Omental fat pad (tissue), 4 donors: ENCODE measurements around the gene STUB1. TPM values are rescaled to one million over a fixed set of nuclear protein-coding genes. Genes with fewer than 3 reads are reported as not detected.

ENCODE experiments used
- ATAC-seq: fragments of 150-250 bp; one replicate; pipeline ENCODE4 v1.9.1; 2016; ENCODE audit warnings: mild to moderate bottlenecking, moderate library complexity; ENCODE audit not compliant: low FRiP score
- DNase-seq: peaks from one replicate; pipeline ENCODE4 v3.0.0-alpha.2; 2019; ENCODE audit warnings: low spot score
- total RNA-seq, 4 donors: library from RNA; depleted of rRNA; stranded (reverse); fragments of >200 nt; gene quantifications; one replicate each; pipeline ENCODE4 v1.1.0, GENCODE V29; 2016
- TF ChIP-seq, protein P1 (sequence below), 3 donors: fragments of 450-650 bp; IDR thresholded peaks; one replicate each; pipeline ENCODE4 v1.5.1; 2016 to 2017; ENCODE audit warnings: antibody characterized with exemption in 3 of 3, mild to moderate bottlenecking in 3 of 3, moderate library complexity in 2 of 3

The STUB1 gene
- total RNA-seq, 4 donors from 2014 or later: 119 to 161 (median 128) TPM

DNA sequence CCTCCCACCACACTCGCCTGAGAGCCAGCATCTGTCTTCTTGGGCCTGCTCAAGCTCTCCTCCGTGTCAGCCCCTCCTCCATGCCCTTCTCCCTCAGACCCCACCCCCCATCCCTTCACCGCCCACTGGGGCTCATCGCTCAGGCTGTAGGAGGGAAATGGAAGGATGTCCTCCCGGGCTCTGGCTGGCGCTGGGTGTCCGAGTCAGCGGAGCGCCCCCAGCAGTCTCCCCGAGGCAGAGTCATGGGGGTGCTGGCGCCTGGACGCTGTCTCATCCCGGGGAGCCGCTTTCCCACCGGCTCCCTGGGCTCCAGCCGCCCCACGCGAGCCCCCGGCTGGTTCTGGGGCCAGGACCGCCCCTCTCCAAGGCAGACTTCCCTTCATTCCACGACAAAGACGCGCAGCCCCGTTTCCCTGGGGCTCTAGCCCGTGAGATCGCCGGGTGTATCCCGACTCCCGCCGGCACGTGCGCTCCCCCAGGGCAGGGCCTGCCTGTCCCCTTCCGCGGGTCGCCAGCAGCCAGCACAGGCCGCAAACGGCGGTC is 40.3 kb downstream of the STUB1 start:
- DNase-seq: no peak

DNA sequence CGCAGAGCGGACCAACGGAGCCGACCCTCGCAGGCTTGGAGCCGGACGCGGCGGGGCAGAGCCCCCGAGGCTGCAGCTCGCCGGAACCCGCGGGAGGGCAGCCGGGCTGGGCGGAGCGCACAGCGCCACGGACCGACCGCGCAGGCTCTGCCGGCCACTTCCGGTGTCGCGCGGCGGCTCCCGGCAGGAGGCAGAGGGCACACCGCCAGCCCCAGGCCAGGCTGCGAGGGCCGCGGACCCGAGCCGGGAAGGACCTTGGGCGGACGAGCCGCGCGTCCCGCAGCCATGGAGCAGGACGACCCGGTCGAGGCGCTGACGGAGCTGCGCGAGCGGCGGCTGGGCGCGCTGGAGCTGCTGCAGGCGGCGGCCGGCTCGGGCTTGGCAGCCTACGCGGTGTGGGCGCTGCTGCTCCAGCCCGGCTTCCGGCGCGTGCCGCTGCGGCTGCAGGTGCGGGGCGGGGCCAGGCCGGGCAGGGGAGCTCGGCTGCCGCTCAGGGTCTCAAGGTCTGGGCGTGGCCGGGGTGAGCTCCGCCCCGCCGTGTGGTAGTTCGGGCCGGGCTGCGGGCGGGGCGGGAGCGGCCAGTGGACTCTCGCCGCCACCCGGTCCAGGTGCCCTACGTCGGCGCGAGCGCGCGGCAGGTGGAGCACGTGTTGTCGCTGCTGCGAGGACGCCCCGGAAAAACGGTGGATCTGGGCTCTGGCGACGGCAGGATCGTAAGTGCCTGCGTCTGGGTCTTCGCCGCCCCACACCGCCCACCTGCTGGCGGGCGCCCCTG is 41.0 kb downstream of the STUB1 start, which contains the start of gene ANTKMT:
Gene ANTKMT (plus strand): TSS at position 157 of the 775 bp plus-strand sequence. CDS start 129 bp downstream, at position 286.
- peak; percentile 40 for DNase-seq
- TF ChIP-seq, protein P1, sequence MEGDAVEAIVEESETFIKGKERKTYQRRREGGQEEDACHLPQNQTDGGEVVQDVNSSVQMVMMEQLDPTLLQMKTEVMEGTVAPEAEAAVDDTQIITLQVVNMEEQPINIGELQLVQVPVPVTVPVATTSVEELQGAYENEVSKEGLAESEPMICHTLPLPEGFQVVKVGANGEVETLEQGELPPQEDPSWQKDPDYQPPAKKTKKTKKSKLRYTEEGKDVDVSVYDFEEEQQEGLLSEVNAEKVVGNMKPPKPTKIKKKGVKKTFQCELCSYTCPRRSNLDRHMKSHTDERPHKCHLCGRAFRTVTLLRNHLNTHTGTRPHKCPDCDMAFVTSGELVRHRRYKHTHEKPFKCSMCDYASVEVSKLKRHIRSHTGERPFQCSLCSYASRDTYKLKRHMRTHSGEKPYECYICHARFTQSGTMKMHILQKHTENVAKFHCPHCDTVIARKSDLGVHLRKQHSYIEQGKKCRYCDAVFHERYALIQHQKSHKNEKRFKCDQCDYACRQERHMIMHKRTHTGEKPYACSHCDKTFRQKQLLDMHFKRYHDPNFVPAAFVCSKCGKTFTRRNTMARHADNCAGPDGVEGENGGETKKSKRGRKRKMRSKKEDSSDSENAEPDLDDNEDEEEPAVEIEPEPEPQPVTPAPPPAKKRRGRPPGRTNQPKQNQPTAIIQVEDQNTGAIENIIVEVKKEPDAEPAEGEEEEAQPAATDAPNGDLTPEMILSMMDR (IDR thresholded peaks at IDR 0.05): no peak
- ATAC-seq: peak; percentile 80

More for the DNA sequence above, 40.3 kb downstream of the STUB1 start:
- TF ChIP-seq, protein P1 (IDR thresholded peaks at IDR 0.05): no peak
- ATAC-seq: peak; percentile 15

DNA sequence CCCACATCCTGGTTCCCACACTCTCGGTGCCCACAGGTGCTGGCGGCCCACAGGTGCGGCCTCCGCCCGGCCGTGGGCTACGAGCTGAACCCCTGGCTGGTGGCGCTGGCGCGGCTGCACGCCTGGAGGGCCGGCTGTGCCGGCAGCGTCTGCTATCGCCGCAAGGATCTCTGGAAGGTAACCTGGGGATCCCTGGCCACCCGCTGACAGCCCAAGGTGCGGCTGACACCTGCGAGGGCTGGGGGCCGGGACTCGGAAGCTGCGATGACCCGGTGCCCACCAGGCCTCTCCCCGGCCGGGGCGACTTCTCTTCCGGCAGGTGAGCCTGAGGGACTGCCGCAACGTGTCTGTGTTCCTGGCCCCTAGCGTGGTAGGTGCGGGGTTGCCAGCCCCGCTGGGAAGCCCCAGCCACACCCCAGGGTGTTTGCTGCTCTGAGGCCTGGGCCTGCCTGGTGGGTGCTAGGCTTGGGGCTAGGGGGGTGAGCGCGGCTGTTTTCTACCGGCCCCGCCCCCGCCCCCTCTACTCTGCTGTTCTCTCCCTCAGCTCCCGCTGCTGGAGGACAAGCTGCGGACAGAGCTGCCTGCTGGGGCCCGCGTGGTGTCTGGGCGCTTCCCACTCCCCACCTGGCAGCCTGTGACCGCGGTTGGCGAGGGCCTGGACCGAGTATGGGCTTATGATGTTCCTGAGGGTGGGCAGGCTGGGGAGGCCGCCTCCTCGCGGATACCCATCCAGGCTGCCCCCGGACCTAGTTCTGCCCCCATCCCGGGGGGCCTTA is 41.7 kb downstream of the STUB1 start:
- TF ChIP-seq, protein P1 (IDR thresholded peaks at IDR 0.05): no peak
- no peak for ATAC-seq
- no peak for DNase-seq

DNA sequence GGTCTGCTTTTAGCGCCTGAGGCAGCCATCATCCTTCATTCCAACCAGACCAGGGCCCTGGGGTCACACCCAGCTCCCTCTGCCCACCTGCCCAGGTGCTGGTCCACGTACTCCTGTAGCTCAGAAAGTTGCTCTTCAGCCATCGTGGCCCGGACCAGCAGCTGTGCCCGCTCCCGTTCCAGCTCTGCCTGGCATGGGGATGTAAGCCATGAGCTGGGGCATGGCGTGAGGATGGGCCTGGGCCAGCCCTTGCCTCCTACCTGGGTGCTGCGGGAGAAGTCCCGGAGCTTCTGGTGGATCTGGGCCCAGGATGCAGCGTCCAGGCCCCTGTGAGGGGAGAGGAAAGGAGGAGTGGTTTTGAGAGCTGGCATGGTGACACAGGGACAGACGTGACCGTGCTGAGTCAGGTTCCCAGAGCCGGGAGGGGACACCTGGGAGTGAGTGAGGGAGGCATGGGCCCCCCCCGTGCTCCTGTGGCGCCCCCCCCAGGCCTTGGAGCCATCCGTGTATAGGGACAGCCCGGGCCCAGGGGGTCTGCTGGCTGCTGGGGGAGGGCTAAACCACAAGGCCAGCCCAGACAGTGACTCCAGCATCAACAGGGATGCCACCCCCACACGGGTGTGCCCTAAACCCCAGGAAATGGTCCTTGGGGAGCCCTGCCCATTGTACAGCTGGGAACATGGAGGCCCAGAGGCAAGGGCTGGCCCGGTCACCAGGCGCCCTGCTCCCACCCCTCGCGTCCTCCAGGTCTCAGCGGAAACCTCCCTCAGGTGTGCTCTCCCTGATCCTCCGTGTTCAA is 42.8 kb downstream of the STUB1 start:
- no peak for ATAC-seq
- TF ChIP-seq, protein P1 (IDR thresholded peaks at IDR 0.05): no peak

DNA sequence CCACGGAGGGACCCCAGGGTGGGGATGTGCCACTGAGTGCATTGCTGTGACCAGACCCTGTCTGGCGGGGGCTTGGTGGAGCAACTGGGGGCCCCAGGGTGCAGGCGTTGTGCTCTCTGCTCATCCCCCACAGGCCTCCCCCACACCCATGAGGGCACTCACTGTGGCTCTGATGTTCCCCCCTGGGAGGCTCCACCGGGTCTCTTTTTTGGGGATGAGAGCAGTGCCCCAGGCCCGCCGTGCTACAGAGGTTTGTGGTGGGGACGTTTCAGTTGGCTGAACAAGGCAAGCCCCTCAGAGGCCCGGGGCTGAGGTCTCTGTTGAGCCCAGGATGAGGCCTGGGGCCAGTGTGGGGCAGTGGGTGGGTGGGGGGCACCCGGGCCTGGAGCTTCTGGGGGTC is 43.5 kb downstream of the STUB1 start:
- TF ChIP-seq, protein P1 (IDR thresholded peaks at IDR 0.05): no peak
- no peak for DNase-seq
- no peak for ATAC-seq

More for the DNA sequence above, 42.8 kb downstream of the STUB1 start:
- no peak for DNase-seq

DNA sequence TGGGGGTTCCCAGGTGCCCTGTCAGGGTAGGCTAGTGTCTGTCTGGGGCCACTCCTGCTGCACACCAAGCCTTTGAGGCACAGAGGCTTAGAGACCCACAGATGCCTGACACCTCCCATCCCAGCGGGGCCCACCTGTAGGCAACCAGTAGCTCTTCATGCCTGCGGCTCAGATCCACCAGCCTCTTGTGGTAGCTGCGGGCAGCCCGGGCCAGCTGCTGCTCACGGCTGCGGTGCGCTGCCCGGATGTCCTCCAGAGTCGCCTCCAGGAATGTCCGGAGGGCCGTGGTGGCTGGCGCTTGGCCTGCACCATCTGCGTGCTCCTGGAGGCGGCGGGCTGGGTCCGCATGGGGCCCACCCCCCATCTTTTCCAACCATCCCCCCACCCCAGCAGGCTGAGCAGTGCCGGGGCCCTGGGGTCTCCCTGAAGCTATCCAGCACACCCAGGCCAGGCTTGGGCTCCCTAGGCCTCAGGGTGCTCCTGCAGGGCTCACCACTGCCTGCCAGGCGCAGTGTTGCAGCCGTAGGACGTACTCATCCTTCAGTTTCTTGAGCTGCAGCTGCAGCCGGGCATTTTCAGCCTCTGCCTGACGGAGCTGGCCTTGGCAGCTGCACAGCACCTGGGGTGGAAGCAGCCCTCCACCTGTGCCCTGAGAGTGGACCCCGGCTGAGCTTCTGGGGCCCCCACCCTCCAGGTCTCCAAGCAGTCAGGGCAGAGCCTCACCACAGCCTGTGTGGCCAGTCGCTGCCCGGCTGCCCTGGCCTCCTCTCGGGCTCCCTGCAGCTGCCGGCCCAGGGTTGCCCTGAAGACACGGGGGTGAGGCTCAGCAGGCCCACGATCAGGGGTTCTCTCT is 44.2 kb downstream of the STUB1 start:
- no peak for DNase-seq
- TF ChIP-seq, protein P1 (IDR thresholded peaks at IDR 0.05): no peak
- no peak for ATAC-seq
